Measurements from ENCODE around the gene COMP.

GRCh38 chr19:18750295-18750970 lies 40.7 kb downstream of the COMP start:
- TF ChIP-seq FOXM1 (IDR thresholded peaks at IDR 0.05; ENCODE audit: low read depth), result no peak
- no peak for TF ChIP-seq SIN3A (IDR thresholded peaks at IDR 0.05; ENCODE audit: borderline replicate concordance, low read depth, low read length)
- TF ChIP-seq CTCF (IDR thresholded peaks at IDR 0.05), result no peak
- TF ChIP-seq MAX (IDR thresholded peaks at IDR 0.05; ENCODE audit: low read depth), result no peak
- no peak for TF ChIP-seq POLR2AphosphoS5 (IDR thresholded peaks at IDR 0.05; ENCODE audit: low read depth, low read length)
- no peak for TF ChIP-seq YY1 (IDR thresholded peaks at IDR 0.05; ENCODE audit: low read depth)

Data from SK-N-SH (cell line).